Naive thymus-derived CD4-positive, alpha-beta T cell (primary cell): ENCODE data around the gene DALRD3. TPM values are rescaled to one million over a fixed set of nuclear protein-coding genes. Genes with fewer than 3 reads are reported as not detected.

Experiments
- ATAC-seq: fragments of 150-1000 bp; cut with Tn5 transposase; 2 replicates; pipeline ENCODE4 v1.10.0; 2021; ENCODE audit warnings: mild to moderate bottlenecking, moderate library complexity
- CTCF ChIA-PET: fragments of 350-600 bp; sonication (Branson Sonifier 250); formaldehyde crosslinking; loops from one replicate; lab custom pipeline; 2021; ENCODE audit warnings: antibody characterized with exemption; lab: Charles Lee
- POLR2A ChIA-PET: fragments of 350-600 bp; sonication (Branson Sonifier 250); formaldehyde crosslinking; loops from one replicate; lab custom pipeline; 2021; ENCODE audit warnings: antibody characterized with exemption, inconsistent platforms; lab: Charles Lee
- DNase-seq, 9 donors: peaks; one replicate each; pipeline versions ENCODE4 v3.0.0 to v3.0.0-alpha.2; 2020 to 2022; ENCODE audit warnings: mixed read lengths in 1 of 9
- H3K27ac ChIP-seq: one replicate; pipeline ENCODE4 v1.7.0; 2013; ENCODE audit warnings: mild to moderate bottlenecking, low read depth, low read length, moderate library complexity
- H3K27me3 ChIP-seq, 2 donors: one replicate each; pipeline ENCODE4 v1.7.0; 2013; ENCODE audit warnings: low read length in 2 of 2, mild to moderate bottlenecking in 2 of 2, moderate library complexity in 2 of 2; ENCODE audit not compliant: control insufficient read depth in 2 of 2, insufficient read depth in 2 of 2
- H3K36me3 ChIP-seq, 3 experiments: 1 replicate in 2 of 3; 2 replicates in 1 of 3; pipeline ENCODE4 v1.7.0; 2013; ENCODE audit warnings: low read length in 3 of 3, mild to moderate bottlenecking in 3 of 3, moderate library complexity in 1 of 3; ENCODE audit not compliant: insufficient read depth in 3 of 3, control insufficient read depth in 2 of 3
- H3K4me1 ChIP-seq, 2 donors: one replicate each; pipeline ENCODE4 v1.7.0; 2013; ENCODE audit warnings: low read length in 2 of 2, mild to moderate bottlenecking in 2 of 2, moderate library complexity in 1 of 2; ENCODE audit not compliant: control insufficient read depth in 2 of 2, insufficient read depth in 2 of 2
- H3K4me3 ChIP-seq: 2 replicates; pipeline ENCODE4 v1.7.0; 2013; ENCODE audit warnings: mild to moderate bottlenecking, low read length
- H3K9me3 ChIP-seq, 3 experiments: 1 replicate in 2 of 3; 2 replicates in 1 of 3; pipeline ENCODE4 v1.7.0; 2013; ENCODE audit warnings: low read length in 3 of 3; ENCODE audit not compliant: control insufficient read depth in 2 of 3
- H3K27ac Mint-ChIP-seq, 9 donors: one replicate each; pipeline ENCODE4 v1.8.0; 2020 to 2022; ENCODE audit warnings: mixed read lengths in 9 of 9, mild to moderate bottlenecking in 8 of 9, moderate library complexity in 5 of 9, inconsistent platforms in 2 of 9
- H3K27me3 Mint-ChIP-seq, 5 donors: one replicate each; pipeline ENCODE4 v1.8.0; 2021 to 2022; ENCODE audit warnings: mixed read lengths in 5 of 5, mild to moderate bottlenecking in 1 of 5
- H3K36me3 Mint-ChIP-seq, 5 donors: one replicate each; pipeline ENCODE4 v1.8.0; 2020 to 2022; ENCODE audit warnings: mixed read lengths in 5 of 5, mild to moderate bottlenecking in 3 of 5, inconsistent platforms in 1 of 5
- H3K4me1 Mint-ChIP-seq, 7 donors: one replicate each; pipeline ENCODE4 v1.8.0; 2020 to 2022; ENCODE audit warnings: mixed read lengths in 7 of 7, mild to moderate bottlenecking in 3 of 7, inconsistent platforms in 1 of 7
- H3K4me3 Mint-ChIP-seq, 10 donors: one replicate each; pipeline ENCODE4 v1.8.0; 2020 to 2022; ENCODE audit warnings: mild to moderate bottlenecking in 10 of 10, mixed read lengths in 10 of 10, moderate library complexity in 6 of 10, inconsistent platforms in 2 of 10
- H3K9me3 Mint-ChIP-seq, 11 donors: one replicate each; pipeline ENCODE4 v1.8.0; 2020 to 2022; ENCODE audit warnings: mixed read lengths in 11 of 11, mild to moderate bottlenecking in 4 of 11, inconsistent platforms in 1 of 11, moderate library complexity in 1 of 11
- intact Hi-C, 2 donors: fragments of 100-400 bp; cut with micrococcal nuclease; formaldehyde crosslinking; loops; one replicate each; pipeline ENCODE4 v1.15.1; 2023
- polyA plus RNA-seq, 2 donors: library from polyadenylated mRNA; unstranded; fragments of 300-500 nt; fragmentation: Illumina TruSeq; gene quantifications; one replicate each; pipeline ENCODE4 v1.2.3, GENCODE V29; 2021
- total RNA-seq, 6 experiments: library from RNA in 5 of 6; stranded (reverse) in 5 of 6; gene quantifications; 1 replicate in 5 of 6; 2 replicates in 1 of 6; pipeline ENCODE4 v1.2.3 and lab custom pipeline; 2021 to 2026

DALRD3 gene
- total and polyA plus RNA-seq, 7 experiments from 2014 or later: 18.9 to 28.6 (median 24.2) TPM

- Mint-ChIP-seq H3K27ac (peak overlapping the region in 7 of 9 donors; percentile 19 to 81 (median 63)), H3K36me3 (peaks cover 0 to 14% (median 3%) of the 10 kb centered on the region in 5 donors), H3K27me3 (peaks cover 0 to 2% (median 0%) of the 10 kb centered on the region in 5 donors), H3K9me3 (no peaks in the 10 kb centered on the region), H3K4me1 (peaks cover 13 to 44% (median 35%) of the 10 kb centered on the region in 7 donors), H3K4me3 (peak overlapping the region in 9 of 10 donors; percentile 60 to 97 (median 91))
- H3K27ac ChIP-seq: no peak overlapping the region
- ChIA-PET POLR2A (interaction anchor here (1.0 to 11.9 kb wide), 7 partner anchors 7 to 77 kb away, joined by 3 to 247 read pairs (median 5); partner anchors contain the start of genes IMPDH2, P4HTM, QRICH1 and WDR6), CTCF (interaction anchor here (1.0 to 1.6 kb wide), 3 partner anchors 10 to 29 kb away, joined by 3 to 9 read pairs (median 6); partner anchors contain the start of gene WDR6)
- no peaks in the 10 kb centered on the region for H3K27me3 ChIP-seq
- H3K4me3 ChIP-seq: no peak overlapping the region
- no peaks in the 10 kb centered on the region for H3K9me3 ChIP-seq
- H3K4me1 ChIP-seq: peaks cover 19 to 20% of the 10 kb centered on the region in 2 donors
- intact Hi-C loops: no loop called here
- peaks cover 0 to 52% (median 5%) of the 10 kb centered on the region in 3 experiments for H3K36me3 ChIP-seq
- no peak for DNase-seq
- ATAC-seq: no peak
Observed at GRCh38 chr3:49016414-49017228, 1.8 kb downstream of the DALRD3 start.

GRCh38 chr3:49015765-49016164 lies 2.6 kb downstream of the DALRD3 start:
- ChIA-PET CTCF (no interaction called here), POLR2A (interaction anchor here (1.0 to 11.9 kb wide), 4 partner anchors 6 to 30 kb away, joined by 3 to 247 read pairs (median 91); partner anchors contain the start of genes P4HTM and WDR6)
- Mint-ChIP-seq H3K27ac (peak overlapping the region in 5 of 9 donors; percentile 7 to 56 (median 51)), H3K4me1 (peaks cover 13 to 39% (median 30%) of the 10 kb centered on the region in 7 donors), H3K4me3 (peak overlapping the region in 6 of 10 donors; percentile 14 to 88 (median 48)), H3K27me3 (no peaks in the 10 kb centered on the region), H3K9me3 (no peaks in the 10 kb centered on the region), H3K36me3 (peaks cover 0 to 14% (median 3%) of the 10 kb centered on the region in 5 donors)
- DNase-seq (no peak), ATAC-seq (no peak)
- no peak overlapping the region for H3K27ac ChIP-seq
- no peaks in the 10 kb centered on the region for H3K9me3 ChIP-seq
- H3K36me3 ChIP-seq: peaks cover 0 to 54% (median 5%) of the 10 kb centered on the region in 3 experiments
- intact Hi-C loops: no loop called here
- no peak overlapping the region for H3K4me3 ChIP-seq
- H3K27me3 ChIP-seq: no peaks in the 10 kb centered on the region
- peaks cover 19 to 20% of the 10 kb centered on the region in 2 donors for H3K4me1 ChIP-seq

GRCh38 chr3:49015072-49015471 lies 3.3 kb downstream of the DALRD3 start:
- H3K9me3 Mint-ChIP-seq: no peaks in the 10 kb centered on the region
- DNase-seq: no peak
- H3K4me1 Mint-ChIP-seq: peaks cover 7 to 34% (median 25%) of the 10 kb centered on the region in 7 donors
- intact Hi-C loops: no loop called here
- Histone ChIP-seq H3K9me3 (no peaks in the 10 kb centered on the region), H3K27me3 (no peaks in the 10 kb centered on the region), H3K27ac (no peak overlapping the region), H3K36me3 (peaks cover 0 to 54% (median 5%) of the 10 kb centered on the region in 3 experiments), H3K4me1 (peaks cover 14% of the 10 kb centered on the region in 2 donors), H3K4me3 (no peak overlapping the region)
- no peak for ATAC-seq
- ChIA-PET POLR2A (interaction anchor here (1.0 to 11.9 kb wide), 3 partner anchors 6 to 29 kb away, joined by 3 to 247 read pairs (median 179); partner anchors contain the start of genes P4HTM and WDR6), CTCF (interaction anchor here (0.6 to 1.5 kb wide), 3 partner anchors 16 to 28 kb away, joined by 3 to 8 read pairs (median 4); partner anchors contain the start of gene P4HTM)
- H3K36me3 Mint-ChIP-seq: peaks cover 0 to 14% (median 3%) of the 10 kb centered on the region in 5 donors
- H3K27me3 Mint-ChIP-seq: no peaks in the 10 kb centered on the region
- H3K27ac Mint-ChIP-seq: peak overlapping the region in 5 of 9 donors; percentile 29 to 73 (median 55)
- peak overlapping the region in 1 of 10 donors; percentile 88 for H3K4me3 Mint-ChIP-seq

- intact Hi-C loops: loop anchor here in 1 of 2 donors (1.0 kb wide), 1 partner anchor 26 kb away; no protein-coding TSS in a partner anchor
Observed at GRCh38 chr3:49013738-49014660, 4.4 kb downstream of the DALRD3 start.

GRCh38 chr3:49013113-49013737 lies 5.2 kb downstream of the DALRD3 start:
- Mint-ChIP-seq H3K27ac (peak overlapping the region in 1 of 9 donors; percentile 9), H3K27me3 (no peaks in the 10 kb centered on the region), H3K4me1 (peaks cover 4 to 33% (median 26%) of the 10 kb centered on the region in 7 donors), H3K4me3 (no peak overlapping the region), H3K36me3 (peaks cover 0 to 14% (median 3%) of the 10 kb centered on the region in 5 donors), H3K9me3 (no peaks in the 10 kb centered on the region)
- Histone ChIP-seq H3K4me3 (no peak overlapping the region), H3K27me3 (no peaks in the 10 kb centered on the region), H3K4me1 (peaks cover 10 to 11% of the 10 kb centered on the region in 2 donors), H3K9me3 (no peaks in the 10 kb centered on the region), H3K36me3 (peaks cover 0 to 54% (median 5%) of the 10 kb centered on the region in 3 experiments), H3K27ac (no peak overlapping the region)
- no peak for ATAC-seq
- intact Hi-C loops: no loop called here
- CTCF ChIA-PET: interaction anchor here (0.9 to 1.6 kb wide), 5 partner anchors 9 to 26 kb away, joined by 4 to 12 read pairs (median 7); partner anchors contain the start of genes NDUFAF3 and P4HTM
- no peak for DNase-seq
- POLR2A ChIA-PET: interaction anchor here (1.1 to 11.9 kb wide), 4 partner anchors 6 to 80 kb away, joined by 3 to 247 read pairs (median 91); partner anchors contain the start of genes DALRD3, IMPDH2, NDUFAF3 and P4HTM

More at GRCh38 chr3:49013738-49014660, 4.4 kb downstream of the DALRD3 start:
- DNase-seq (peak in 3 of 9 donors; percentile 32 to 56 (median 41)), ATAC-seq (peak; percentile 60)
- Histone ChIP-seq H3K4me1 (peaks cover 9 to 11% of the 10 kb centered on the region in 2 donors), H3K4me3 (no peak overlapping the region), H3K9me3 (no peaks in the 10 kb centered on the region), H3K36me3 (peaks cover 0 to 54% (median 5%) of the 10 kb centered on the region in 3 experiments), H3K27ac (no peak overlapping the region), H3K27me3 (no peaks in the 10 kb centered on the region)
- CTCF ChIA-PET: interaction anchor here (1.1 to 1.6 kb wide), 4 partner anchors 8 to 26 kb away, joined by 4 to 8 read pairs (median 6); partner anchors contain the start of genes NDUFAF3 and P4HTM
- POLR2A ChIA-PET: interaction anchor here (1.1 to 11.9 kb wide), 5 partner anchors 5 to 79 kb away, joined by 3 to 247 read pairs (median 4); partner anchors contain the start of genes DALRD3, IMPDH2, NDUFAF3 and P4HTM
- Mint-ChIP-seq H3K9me3 (no peaks in the 10 kb centered on the region), H3K4me1 (peaks cover 5 to 33% (median 23%) of the 10 kb centered on the region in 7 donors), H3K36me3 (peaks cover 0 to 14% (median 3%) of the 10 kb centered on the region in 5 donors), H3K4me3 (no peak overlapping the region), H3K27ac (no peak overlapping the region), H3K27me3 (no peaks in the 10 kb centered on the region)
